Sigmoid colon (tissue), 7 donors: ENCODE data around the gene ZFP64. TPM values are rescaled to one million over a fixed set of nuclear protein-coding genes. Genes with fewer than 3 reads are reported as not detected.
"Not testable (repeated sequence)": the region's sequence is repeated elsewhere in the genome, so short reads cannot be mapped to it uniquely, and the experiment has no call there.

Source experiments
- DNase-seq: peaks from one replicate; pipeline ENCODE4 v3.0.0-alpha.2; 2019
- H3K27ac ChIP-seq, 4 donors: fragments of 200-600 bp; sonication (generic); one replicate each; pipeline ENCODE4 v1.5.1; 2016 to 2019; ENCODE audit warnings: mild to moderate bottlenecking in 1 of 4
- H3K27me3 ChIP-seq, 3 donors: fragments of 200-600 bp; sonication (generic); one replicate each; pipeline ENCODE4 v1.5.1; 2019; ENCODE audit warnings: mild to moderate bottlenecking in 1 of 3
- H3K36me3 ChIP-seq, 4 donors: fragments of 200-600 bp; sonication (generic); one replicate each; pipeline ENCODE4 v1.5.1; 2016 to 2019
- H3K4me1 ChIP-seq, 4 donors: fragments of 200-600 bp; sonication (generic); one replicate each; pipeline ENCODE4 v1.5.1; 2017 to 2019
- H3K4me3 ChIP-seq, 4 donors: fragments of 200-600 bp; sonication (generic); one replicate each; pipeline ENCODE4 v1.5.1; 2017 to 2019; ENCODE audit warnings: mild to moderate bottlenecking in 2 of 4, moderate library complexity in 1 of 4
- H3K9me3 ChIP-seq, 4 donors: fragments of 200-600 bp in 3 of 4; sonication (generic) in 3 of 4; one replicate each; pipeline versions ENCODE4 v1.5.1 to v1.6.1; 2013 to 2019
- EP300 ChIP-seq, 4 donors: sonication (generic); formaldehyde crosslinking; IDR thresholded peaks; one replicate each; pipeline ENCODE4 v1.6.1; 2017; ENCODE audit warnings: antibody characterized with exemption in 4 of 4
- POLR2A ChIP-seq, 2 donors: fragments of 450-650 bp; IDR thresholded peaks; one replicate each; pipeline ENCODE4 v1.6.1; 2016; ENCODE audit warnings: antibody characterized with exemption in 2 of 2, mild to moderate bottlenecking in 2 of 2, moderate library complexity in 2 of 2
- POLR2AphosphoS5 ChIP-seq, 4 donors: sonication (generic); formaldehyde crosslinking; IDR thresholded peaks; one replicate each; pipeline ENCODE4 v1.6.1; 2017; ENCODE audit warnings: antibody characterized with exemption in 4 of 4
- WGBS, 2 donors: extraction: QIAGEN DNeasy Blood & Tissue Kit; methylation state at CpG; one replicate each; pipeline ENCODE4 v1.1.7; 2013; 5-methylcytosine and 5-hydroxymethylcytosine counted together
- intact Hi-C: fragments of 100-400 bp; cut with DNase I; formaldehyde crosslinking; loops from one replicate; pipeline ENCODE4 v1.15.1; 2023
- polyA plus RNA-seq, 3 donors: library from polyadenylated mRNA; stranded (reverse); fragments of 200-250 nt; gene quantifications; one replicate each; pipeline ENCODE4 v1.2.3, GENCODE V29; 2013
- total RNA-seq, 4 donors: library from RNA; depleted of rRNA; stranded (reverse); fragments of >200 nt; gene quantifications; one replicate each; pipeline ENCODE4 v1.1.0, GENCODE V29; 2016
- TF ChIP-seq, protein P1 (sequence below), 4 experiments: fragments of 450-650 bp in 3 of 4; fragments of 200-600 bp in 1 of 4; IDR thresholded peaks; one replicate each; pipeline ENCODE4 v1.5.1; 2016 to 2019; ENCODE audit warnings: antibody characterized with exemption in 4 of 4, mild to moderate bottlenecking in 3 of 4, moderate library complexity in 2 of 4
- donor health status: healthy with polysubstance abuse.
- donor health status: Bipolar disorder and iron deficiency.
- donor health status: healthy.

ZFP64 gene
- total and polyA plus RNA-seq, 7 donors: 5.4 to 20.5 (median 9.6) TPM

DNA sequence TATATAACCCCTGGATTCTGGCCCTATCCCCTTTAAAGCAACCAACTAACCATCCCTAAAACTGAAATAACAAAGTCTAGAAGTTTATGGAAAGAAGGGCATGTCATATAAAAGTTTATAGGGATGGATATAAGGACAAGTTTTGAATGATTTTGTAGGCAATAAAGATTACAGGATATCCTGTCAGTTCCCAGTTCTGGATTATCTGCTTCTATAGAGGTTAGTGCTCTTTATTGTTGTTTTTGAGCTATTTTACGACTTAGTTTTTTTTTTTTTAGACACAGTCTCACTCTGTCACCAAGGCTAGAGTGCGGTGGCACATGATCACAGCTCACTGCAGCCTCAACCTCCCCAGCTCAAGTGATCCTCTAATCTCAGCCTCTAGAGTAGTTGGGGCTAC is 48.3 kb downstream of the ZFP64 start:
- H3K36me3 ChIP-seq: no peaks in the 10 kb centered on the region
- WGBS, 2 donors: 23% methylated on average over 2 of the region's 2 CpGs; no CpG with 5 or more reads in 1 of the 2 donors
- H3K4me3 ChIP-seq: no peak overlapping the region
- H3K4me1 ChIP-seq: no peaks in the 10 kb centered on the region
- TF ChIP-seq EP300 (IDR thresholded peaks at IDR 0.05): no peak
- TF ChIP-seq, protein P1, sequence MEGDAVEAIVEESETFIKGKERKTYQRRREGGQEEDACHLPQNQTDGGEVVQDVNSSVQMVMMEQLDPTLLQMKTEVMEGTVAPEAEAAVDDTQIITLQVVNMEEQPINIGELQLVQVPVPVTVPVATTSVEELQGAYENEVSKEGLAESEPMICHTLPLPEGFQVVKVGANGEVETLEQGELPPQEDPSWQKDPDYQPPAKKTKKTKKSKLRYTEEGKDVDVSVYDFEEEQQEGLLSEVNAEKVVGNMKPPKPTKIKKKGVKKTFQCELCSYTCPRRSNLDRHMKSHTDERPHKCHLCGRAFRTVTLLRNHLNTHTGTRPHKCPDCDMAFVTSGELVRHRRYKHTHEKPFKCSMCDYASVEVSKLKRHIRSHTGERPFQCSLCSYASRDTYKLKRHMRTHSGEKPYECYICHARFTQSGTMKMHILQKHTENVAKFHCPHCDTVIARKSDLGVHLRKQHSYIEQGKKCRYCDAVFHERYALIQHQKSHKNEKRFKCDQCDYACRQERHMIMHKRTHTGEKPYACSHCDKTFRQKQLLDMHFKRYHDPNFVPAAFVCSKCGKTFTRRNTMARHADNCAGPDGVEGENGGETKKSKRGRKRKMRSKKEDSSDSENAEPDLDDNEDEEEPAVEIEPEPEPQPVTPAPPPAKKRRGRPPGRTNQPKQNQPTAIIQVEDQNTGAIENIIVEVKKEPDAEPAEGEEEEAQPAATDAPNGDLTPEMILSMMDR (IDR thresholded peaks at IDR 0.05): no peak
- TF ChIP-seq POLR2AphosphoS5 (IDR thresholded peaks at IDR 0.05): no peak
- TF ChIP-seq POLR2A (IDR thresholded peaks at IDR 0.05): no peak
- no peaks in the 10 kb centered on the region for H3K9me3 ChIP-seq
- intact Hi-C loops: no loop called here
- no peaks in the 10 kb centered on the region for H3K27me3 ChIP-seq
- H3K27ac ChIP-seq: no peak overlapping the region
- no peak for DNase-seq

DNA sequence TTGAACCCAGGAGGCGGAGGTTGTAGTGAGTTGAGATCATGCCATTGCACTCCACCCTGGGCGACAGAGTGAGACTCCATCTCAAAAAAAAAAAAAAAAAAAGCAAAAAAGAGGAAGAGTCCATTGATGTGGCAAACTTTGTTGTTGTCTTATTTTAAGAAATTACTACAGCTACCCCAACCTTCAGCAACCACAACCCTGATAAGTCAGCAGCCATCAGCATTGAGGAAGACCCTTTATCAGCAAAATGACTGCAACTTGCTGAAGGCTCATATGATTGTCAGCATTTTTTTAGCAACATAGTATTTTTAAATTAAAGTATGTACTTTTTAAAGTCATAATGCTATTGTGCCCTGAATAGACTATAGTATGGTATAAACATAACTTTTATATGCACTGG is 48.8 kb downstream of the ZFP64 start:
- no peak for DNase-seq
- TF ChIP-seq, protein P1 (IDR thresholded peaks at IDR 0.05): no peak
- TF ChIP-seq EP300 (IDR thresholded peaks at IDR 0.05) (no peak), POLR2AphosphoS5 (IDR thresholded peaks at IDR 0.05) (no peak), POLR2A (IDR thresholded peaks at IDR 0.05) (no peak)

DNA sequence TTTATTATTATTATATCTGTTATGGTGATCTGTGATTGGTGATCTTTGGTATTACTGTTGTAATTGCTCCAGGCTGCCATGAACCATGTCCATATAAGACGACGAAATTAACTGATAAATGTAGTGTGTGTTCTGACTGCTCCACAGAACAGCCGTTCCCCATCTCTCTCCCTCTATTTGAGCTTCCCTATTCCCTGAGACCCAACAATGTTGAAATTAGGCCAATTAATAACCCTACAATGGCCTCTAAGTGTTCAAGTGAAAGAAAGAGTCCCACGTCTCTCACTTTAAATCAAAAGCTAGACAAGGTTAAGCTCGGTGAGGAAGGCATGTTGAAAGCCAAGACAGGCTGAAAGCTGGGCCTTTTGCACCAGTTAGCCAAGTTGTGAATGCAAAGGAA is 51.6 kb downstream of the ZFP64 start:
- H3K4me1 ChIP-seq: no peaks in the 10 kb centered on the region
- H3K36me3 ChIP-seq: no peaks in the 10 kb centered on the region
- no peak for DNase-seq
- H3K27me3 ChIP-seq: no peaks in the 10 kb centered on the region
- intact Hi-C loops: no loop called here
- WGBS, 2 donors: 95 to 96% methylated on average over 5 of the region's 5 CpGs
- TF ChIP-seq EP300 (IDR thresholded peaks at IDR 0.05): no peak
- TF ChIP-seq POLR2A (IDR thresholded peaks at IDR 0.05): no peak
- H3K4me3 ChIP-seq: no peak overlapping the region
- no peak overlapping the region for H3K27ac ChIP-seq
- no peaks in the 10 kb centered on the region for H3K9me3 ChIP-seq

More for the DNA sequence above, 48.8 kb downstream of the ZFP64 start:
- Histone ChIP-seq H3K4me1 (no peaks in the 10 kb centered on the region), H3K9me3 (no peaks in the 10 kb centered on the region), H3K27ac (no peak overlapping the region), H3K4me3 (no peak overlapping the region), H3K36me3 (no peaks in the 10 kb centered on the region), H3K27me3 (no peaks in the 10 kb centered on the region)
- 80% methylated on average over 2 of the region's 2 CpGs; no CpG with 5 or more reads in 1 of the 2 donors for WGBS, 2 donors
- intact Hi-C loops: no loop called here

DNA sequence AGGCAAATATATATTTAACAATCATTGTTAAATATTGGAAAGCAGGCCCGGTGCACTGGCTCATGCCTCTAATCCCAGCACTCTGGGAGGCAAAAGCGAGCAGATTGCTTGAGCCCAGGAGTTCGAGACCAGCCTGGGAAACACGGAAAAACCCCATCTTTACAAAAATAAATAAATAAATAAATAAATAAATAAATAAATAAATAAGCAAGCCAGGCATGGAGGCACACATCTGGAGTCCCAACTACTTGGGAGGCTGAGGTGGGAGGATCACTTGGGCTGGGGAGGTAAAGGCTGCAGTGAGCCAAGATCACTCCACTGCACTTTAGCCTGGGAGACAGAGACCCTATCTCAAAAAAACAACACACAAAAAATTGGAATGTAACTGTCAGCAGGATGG is 53.7 kb downstream of the ZFP64 start:
- TF ChIP-seq EP300 (IDR thresholded peaks at IDR 0.05) (no peak), POLR2AphosphoS5 (IDR thresholded peaks at IDR 0.05) (no peak)
- TF ChIP-seq, protein P1 (IDR thresholded peaks at IDR 0.05): no peak
- no peak for DNase-seq
- H3K36me3 ChIP-seq: no peaks in the 10 kb centered on the region
- H3K9me3 ChIP-seq: no peaks in the 10 kb centered on the region
- no peaks in the 10 kb centered on the region for H3K27me3 ChIP-seq
- no peak overlapping the region for H3K27ac ChIP-seq
- no peak overlapping the region for H3K4me3 ChIP-seq
- 93 to 98% methylated on average over 4 of the region's 4 CpGs for WGBS, 2 donors
- no peaks in the 10 kb centered on the region for H3K4me1 ChIP-seq
- intact Hi-C loops: no loop called here

DNA sequence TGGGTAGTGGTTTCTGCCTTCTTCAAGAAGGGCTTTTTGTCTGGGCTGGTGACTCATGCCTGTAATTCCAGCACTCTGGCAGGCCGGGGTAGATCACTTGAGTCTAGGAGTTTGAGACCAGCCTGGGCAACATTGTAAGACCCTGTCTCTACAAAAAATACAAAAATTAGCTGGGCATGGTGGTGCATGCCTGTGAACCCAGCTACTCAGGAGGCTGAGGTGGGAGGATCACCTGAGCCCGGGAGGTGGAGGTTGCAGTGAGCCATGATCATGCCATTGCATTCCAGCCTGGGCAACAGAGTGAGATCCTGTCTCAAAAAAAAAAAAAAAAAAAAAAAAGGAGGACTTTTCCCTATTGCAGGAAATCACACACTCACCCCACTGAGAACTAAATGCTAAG is 57.9 kb downstream of the ZFP64 start:
- H3K4me1 ChIP-seq, H3K36me3 ChIP-seq, H3K27me3 ChIP-seq, DNase-seq, intact Hi-C loops, H3K9me3 ChIP-seq, H3K27ac ChIP-seq, H3K4me3 ChIP-seq: not testable (repeated sequence)
- 89 to 99% methylated on average over 2 of the region's 2 CpGs for WGBS, 2 donors

DNA sequence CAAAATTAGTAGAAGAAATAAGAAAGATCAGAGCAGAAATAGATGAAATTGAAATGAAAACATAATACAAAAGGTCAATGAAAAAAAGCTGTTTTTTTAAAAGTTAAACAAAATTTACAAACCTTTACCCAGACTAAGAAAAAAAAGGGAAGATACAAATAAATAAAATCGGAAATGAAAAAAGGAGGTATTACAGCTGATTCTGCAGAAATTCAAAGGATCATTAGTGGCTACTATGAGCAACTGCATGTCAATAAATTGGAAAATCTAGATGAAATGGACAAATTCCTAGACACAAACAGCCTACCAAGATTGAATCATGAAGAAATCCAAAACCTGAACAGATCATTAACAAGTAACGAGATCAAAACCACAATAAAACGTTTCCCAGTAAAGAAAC is 59.2 kb downstream of the ZFP64 start:
- Histone ChIP-seq H3K9me3 (no peaks in the 10 kb centered on the region), H3K4me3 (no peak overlapping the region), H3K27ac (no peak overlapping the region), H3K4me1 (no peaks in the 10 kb centered on the region), H3K27me3 (no peaks in the 10 kb centered on the region), H3K36me3 (no peaks in the 10 kb centered on the region)
- no peak for DNase-seq
- 88 to 91% methylated on average over 3 of the region's 3 CpGs for WGBS, 2 donors
- intact Hi-C loops: no loop called here
- no peak for TF ChIP-seq EP300 (IDR thresholded peaks at IDR 0.05)
- TF ChIP-seq, protein P1 (IDR thresholded peaks at IDR 0.05): no peak
- no peak for TF ChIP-seq POLR2AphosphoS5 (IDR thresholded peaks at IDR 0.05)
- no peak for TF ChIP-seq POLR2A (IDR thresholded peaks at IDR 0.05)
